Liver (tissue), 10 donors: ENCODE measurements around the gene UBE2R2. TPM values are rescaled to one million over a fixed set of nuclear protein-coding genes. Genes with fewer than 3 reads are reported as not detected.

Source experiments
- DNase-seq: peaks from one replicate; pipeline ENCODE4 v3.0.0-alpha.2; 2017; ENCODE audit warnings: low spot score
- H3K27ac ChIP-seq, 2 donors: one replicate each; pipeline ENCODE4 v1.7.0; 2013; ENCODE audit warnings: inconsistent platforms in 2 of 2, low read length in 2 of 2, control low read depth in 1 of 2, low read depth in 1 of 2, mild to moderate bottlenecking in 1 of 2
- H3K27me3 ChIP-seq, 4 donors: one replicate each; pipeline versions ENCODE4 v1.6.1 to v1.7.0; 2013; ENCODE audit warnings: low read length in 3 of 4, inconsistent platforms in 1 of 4, mild to moderate bottlenecking in 1 of 4, moderate library complexity in 1 of 4; ENCODE audit not compliant: control insufficient read depth in 4 of 4, insufficient read depth in 4 of 4
- H3K36me3 ChIP-seq, 4 donors: one replicate each; pipeline versions ENCODE4 v1.6.1 to v1.7.0; 2013; ENCODE audit warnings: low read length in 3 of 4, mild to moderate bottlenecking in 3 of 4, low read depth in 1 of 4, moderate library complexity in 1 of 4; ENCODE audit not compliant: control insufficient read depth in 4 of 4, insufficient read depth in 3 of 4
- H3K4me1 ChIP-seq, 4 donors: one replicate each; pipeline versions ENCODE4 v1.6.1 to v1.7.0; 2013; ENCODE audit warnings: low read length in 3 of 4, mild to moderate bottlenecking in 3 of 4, moderate library complexity in 1 of 4; ENCODE audit not compliant: control insufficient read depth in 4 of 4, insufficient read depth in 4 of 4
- H3K4me3 ChIP-seq, 3 donors: one replicate each; pipeline versions ENCODE4 v1.6.1 to v1.7.0; 2013; ENCODE audit warnings: low read length in 3 of 3, control low read depth in 1 of 3, low read depth in 1 of 3, mild to moderate bottlenecking in 1 of 3
- H3K9ac ChIP-seq, 2 donors: one replicate each; pipeline ENCODE4 v1.7.0; 2013; ENCODE audit warnings: low read length in 2 of 2, mild to moderate bottlenecking in 2 of 2, moderate library complexity in 2 of 2, control low read depth in 1 of 2, low read depth in 1 of 2
- H3K9me3 ChIP-seq, 4 donors: one replicate each; pipeline versions ENCODE4 v1.6.1 to v1.7.0; 2013; ENCODE audit warnings: low read length in 3 of 4; ENCODE audit not compliant: control insufficient read depth in 4 of 4
- EGR1 ChIP-seq, 2 donors: IDR thresholded peaks; 2 replicates each; pipeline ENCODE4 v1.6.1; 2016 to 2018; ENCODE audit warnings: antibody characterized with exemption in 2 of 2, low read depth in 2 of 2
- FOXA1 ChIP-seq: IDR thresholded peaks from 2 replicates; pipeline ENCODE4 v1.6.1; 2016; ENCODE audit warnings: antibody characterized with exemption
- FOXA2 ChIP-seq: IDR thresholded peaks from 2 replicates; pipeline ENCODE4 v1.6.1; 2016; ENCODE audit warnings: antibody characterized with exemption
- HNF4A ChIP-seq, 2 donors: conservative IDR thresholded peaks; 2 replicates each; pipeline ENCODE4 v1.6.1; 2016; ENCODE audit warnings: antibody characterized with exemption in 2 of 2, mild to moderate bottlenecking in 2 of 2
- HNF4G ChIP-seq: IDR thresholded peaks from 2 replicates; pipeline ENCODE4 v1.6.1; 2016; ENCODE audit warnings: antibody characterized with exemption
- JUND ChIP-seq, 2 donors: IDR thresholded peaks; 2 replicates each; pipeline ENCODE4 v1.6.1; 2016; ENCODE audit warnings: antibody characterized with exemption in 2 of 2
- NR2F2 ChIP-seq: IDR thresholded peaks from 2 replicates; pipeline ENCODE4 v1.6.1; 2016; ENCODE audit warnings: antibody characterized with exemption
- RAD21 ChIP-seq, 2 donors: IDR thresholded peaks; 2 replicates each; pipeline ENCODE4 v1.6.1; 2016; ENCODE audit warnings: antibody characterized with exemption in 2 of 2, mild to moderate bottlenecking in 2 of 2
- RXRA ChIP-seq, 2 donors: IDR thresholded peaks; 2 replicates each; pipeline ENCODE4 v1.6.1; 2017 to 2018; ENCODE audit warnings: antibody characterized with exemption in 2 of 2, mild to moderate bottlenecking in 1 of 2
- SP1 ChIP-seq: IDR thresholded peaks from 2 replicates; pipeline ENCODE4 v1.6.1; 2018; ENCODE audit warnings: antibody characterized with exemption, mild to moderate bottlenecking
- TAF1 ChIP-seq: conservative IDR thresholded peaks from 2 replicates; pipeline ENCODE4 v1.6.1; 2016; ENCODE audit warnings: antibody characterized with exemption, mild to moderate bottlenecking
- YY1 ChIP-seq: IDR thresholded peaks from 2 replicates; pipeline ENCODE4 v1.6.1; 2016; ENCODE audit warnings: antibody characterized with exemption, mild to moderate bottlenecking
- WGBS: extraction: QIAGEN DNeasy Blood & Tissue Kit; methylation state at CpG from one replicate; pipeline ENCODE4 v1.1.7; 2013; 5-methylcytosine and 5-hydroxymethylcytosine counted together
- polyA plus RNA-seq, 2 donors: library from polyadenylated mRNA; stranded (reverse) in 1 of 2; unstranded in 1 of 2; fragments of 200-250 nt in 1 of 2; fragments of >200 nt in 1 of 2; fragmentation: Nextera tagmentation in 1 of 2; extraction: Ambion mirVana in 1 of 2; gene quantifications; one replicate each; pipeline versions ENCODE4 v1.2.1 to v1.2.3, GENCODE V29; 2013 to 2015
- small RNA-seq: library from RNA; depleted of rRNA; stranded (forward); fragments of <200 nt; gene quantifications from one replicate; pipeline ENCODE3, GENCODE V24; 2014
- total RNA-seq, 2 donors: library from RNA; depleted of rRNA; stranded (reverse); fragments of >200 nt; gene quantifications; one replicate each; pipeline ENCODE4 v1.2.3, GENCODE V29; 2014
- TF ChIP-seq, protein P1 (sequence below): fragments of 150-350 bp; IDR thresholded peaks from 2 replicates; pipeline ENCODE4 v1.5.1; 2017; ENCODE audit warnings: improper control_type of control experiment, low read depth, low read length; ENCODE audit not compliant: missing input control
- TF ChIP-seq, protein P2 (sequence below): IDR thresholded peaks from 2 replicates; pipeline ENCODE4 v1.6.1; 2016; ENCODE audit warnings: antibody characterized with exemption
- TF ChIP-seq, protein P3 (sequence below): IDR thresholded peaks from 2 replicates; pipeline ENCODE4 v1.6.1; 2016; ENCODE audit warnings: antibody characterized with exemption, mild to moderate bottlenecking
- TF ChIP-seq, protein P4 (sequence below): IDR thresholded peaks from 2 replicates; pipeline ENCODE4 v1.6.1; 2016; ENCODE audit warnings: antibody characterized with exemption
- donor health status: healthy.
- donor health status: healthy.
- donor health status: healthy.
- donor health status: healthy.
- donor health status: healthy.

The UBE2R2 gene
- total and polyA plus RNA-seq, 4 donors: 10.8 to 15.0 (median 14.2) TPM

DNA sequence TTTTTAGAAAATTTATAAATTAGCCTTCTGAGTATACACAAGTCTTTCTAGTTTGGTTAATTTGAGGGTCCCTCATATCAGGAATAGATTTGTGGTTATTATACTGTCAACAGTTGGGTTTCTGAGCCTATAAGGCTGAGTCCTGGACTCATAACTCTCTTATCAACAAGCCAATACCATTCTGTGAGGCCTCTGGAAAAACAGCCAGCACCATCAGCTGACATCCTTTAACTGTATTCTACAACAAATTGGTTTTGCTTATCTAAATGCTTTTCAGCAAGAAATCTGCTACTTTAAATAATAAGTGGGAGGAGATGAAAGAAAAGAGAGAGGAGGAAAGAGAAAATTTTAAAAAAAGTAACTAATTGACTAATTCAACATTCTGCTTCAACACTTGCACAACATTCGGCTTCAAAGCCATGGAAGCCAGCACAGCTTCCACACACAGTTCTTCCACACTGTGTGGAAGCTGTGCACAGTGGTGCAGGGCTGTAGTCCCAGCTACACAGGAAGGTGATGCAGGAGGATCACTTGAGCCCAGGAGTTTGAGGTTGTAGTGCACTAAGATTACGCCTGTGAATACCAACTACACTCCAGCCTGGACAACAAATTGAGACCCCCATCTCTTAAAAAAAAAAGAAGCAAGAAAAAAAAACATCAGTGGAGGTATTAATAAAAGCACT is 147.3 kb downstream of the UBE2R2 start:
- H3K9ac ChIP-seq: no peak overlapping the region
- 97% methylated on average over 2 of the region's 2 CpGs for WGBS
- H3K4me3 ChIP-seq: no peak overlapping the region
- H3K9me3 ChIP-seq: no peaks in the 10 kb centered on the region
- H3K27ac ChIP-seq: no peak overlapping the region
- no peaks in the 10 kb centered on the region for H3K27me3 ChIP-seq
- peaks cover 0 to 5% (median 2%) of the 10 kb centered on the region in 4 donors for H3K4me1 ChIP-seq
- TF ChIP-seq FOXA1 (no peak), TAF1 (no peak), RAD21 (IDR thresholded peaks at IDR 0.05) (no peak), SP1 (no peak), RXRA (IDR thresholded peaks at IDR 0.05) (no peak), YY1 (no peak), EGR1 (IDR thresholded peaks at IDR 0.05; ENCODE audit: low read depth in 2 of 2) (no peak), NR2F2 (no peak), FOXA2 (no peak), HNF4G (no peak), JUND (IDR thresholded peaks at IDR 0.05) (no peak), HNF4A (conservative IDR thresholded peaks at IDR 0.05) (no peak)
- TF ChIP-seq, protein P1, sequence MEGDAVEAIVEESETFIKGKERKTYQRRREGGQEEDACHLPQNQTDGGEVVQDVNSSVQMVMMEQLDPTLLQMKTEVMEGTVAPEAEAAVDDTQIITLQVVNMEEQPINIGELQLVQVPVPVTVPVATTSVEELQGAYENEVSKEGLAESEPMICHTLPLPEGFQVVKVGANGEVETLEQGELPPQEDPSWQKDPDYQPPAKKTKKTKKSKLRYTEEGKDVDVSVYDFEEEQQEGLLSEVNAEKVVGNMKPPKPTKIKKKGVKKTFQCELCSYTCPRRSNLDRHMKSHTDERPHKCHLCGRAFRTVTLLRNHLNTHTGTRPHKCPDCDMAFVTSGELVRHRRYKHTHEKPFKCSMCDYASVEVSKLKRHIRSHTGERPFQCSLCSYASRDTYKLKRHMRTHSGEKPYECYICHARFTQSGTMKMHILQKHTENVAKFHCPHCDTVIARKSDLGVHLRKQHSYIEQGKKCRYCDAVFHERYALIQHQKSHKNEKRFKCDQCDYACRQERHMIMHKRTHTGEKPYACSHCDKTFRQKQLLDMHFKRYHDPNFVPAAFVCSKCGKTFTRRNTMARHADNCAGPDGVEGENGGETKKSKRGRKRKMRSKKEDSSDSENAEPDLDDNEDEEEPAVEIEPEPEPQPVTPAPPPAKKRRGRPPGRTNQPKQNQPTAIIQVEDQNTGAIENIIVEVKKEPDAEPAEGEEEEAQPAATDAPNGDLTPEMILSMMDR: no peak
- TF ChIP-seq, protein P2, sequence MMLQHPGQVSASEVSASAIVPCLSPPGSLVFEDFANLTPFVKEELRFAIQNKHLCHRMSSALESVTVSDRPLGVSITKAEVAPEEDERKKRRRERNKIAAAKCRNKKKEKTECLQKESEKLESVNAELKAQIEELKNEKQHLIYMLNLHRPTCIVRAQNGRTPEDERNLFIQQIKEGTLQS: no peak
- TF ChIP-seq, protein P3, sequence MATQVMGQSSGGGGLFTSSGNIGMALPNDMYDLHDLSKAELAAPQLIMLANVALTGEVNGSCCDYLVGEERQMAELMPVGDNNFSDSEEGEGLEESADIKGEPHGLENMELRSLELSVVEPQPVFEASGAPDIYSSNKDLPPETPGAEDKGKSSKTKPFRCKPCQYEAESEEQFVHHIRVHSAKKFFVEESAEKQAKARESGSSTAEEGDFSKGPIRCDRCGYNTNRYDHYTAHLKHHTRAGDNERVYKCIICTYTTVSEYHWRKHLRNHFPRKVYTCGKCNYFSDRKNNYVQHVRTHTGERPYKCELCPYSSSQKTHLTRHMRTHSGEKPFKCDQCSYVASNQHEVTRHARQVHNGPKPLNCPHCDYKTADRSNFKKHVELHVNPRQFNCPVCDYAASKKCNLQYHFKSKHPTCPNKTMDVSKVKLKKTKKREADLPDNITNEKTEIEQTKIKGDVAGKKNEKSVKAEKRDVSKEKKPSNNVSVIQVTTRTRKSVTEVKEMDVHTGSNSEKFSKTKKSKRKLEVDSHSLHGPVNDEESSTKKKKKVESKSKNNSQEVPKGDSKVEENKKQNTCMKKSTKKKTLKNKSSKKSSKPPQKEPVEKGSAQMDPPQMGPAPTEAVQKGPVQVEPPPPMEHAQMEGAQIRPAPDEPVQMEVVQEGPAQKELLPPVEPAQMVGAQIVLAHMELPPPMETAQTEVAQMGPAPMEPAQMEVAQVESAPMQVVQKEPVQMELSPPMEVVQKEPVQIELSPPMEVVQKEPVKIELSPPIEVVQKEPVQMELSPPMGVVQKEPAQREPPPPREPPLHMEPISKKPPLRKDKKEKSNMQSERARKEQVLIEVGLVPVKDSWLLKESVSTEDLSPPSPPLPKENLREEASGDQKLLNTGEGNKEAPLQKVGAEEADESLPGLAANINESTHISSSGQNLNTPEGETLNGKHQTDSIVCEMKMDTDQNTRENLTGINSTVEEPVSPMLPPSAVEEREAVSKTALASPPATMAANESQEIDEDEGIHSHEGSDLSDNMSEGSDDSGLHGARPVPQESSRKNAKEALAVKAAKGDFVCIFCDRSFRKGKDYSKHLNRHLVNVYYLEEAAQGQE: no peak
- TF ChIP-seq, protein P4, sequence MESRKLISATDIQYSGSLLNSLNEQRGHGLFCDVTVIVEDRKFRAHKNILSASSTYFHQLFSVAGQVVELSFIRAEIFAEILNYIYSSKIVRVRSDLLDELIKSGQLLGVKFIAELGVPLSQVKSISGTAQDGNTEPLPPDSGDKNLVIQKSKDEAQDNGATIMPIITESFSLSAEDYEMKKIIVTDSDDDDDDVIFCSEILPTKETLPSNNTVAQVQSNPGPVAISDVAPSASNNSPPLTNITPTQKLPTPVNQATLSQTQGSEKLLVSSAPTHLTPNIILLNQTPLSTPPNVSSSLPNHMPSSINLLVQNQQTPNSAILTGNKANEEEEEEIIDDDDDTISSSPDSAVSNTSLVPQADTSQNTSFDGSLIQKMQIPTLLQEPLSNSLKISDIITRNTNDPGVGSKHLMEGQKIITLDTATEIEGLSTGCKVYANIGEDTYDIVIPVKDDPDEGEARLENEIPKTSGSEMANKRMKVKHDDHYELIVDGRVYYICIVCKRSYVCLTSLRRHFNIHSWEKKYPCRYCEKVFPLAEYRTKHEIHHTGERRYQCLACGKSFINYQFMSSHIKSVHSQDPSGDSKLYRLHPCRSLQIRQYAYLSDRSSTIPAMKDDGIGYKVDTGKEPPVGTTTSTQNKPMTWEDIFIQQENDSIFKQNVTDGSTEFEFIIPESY: no peak
- peaks cover 0 to 6% (median 2%) of the 10 kb centered on the region in 4 donors for H3K36me3 ChIP-seq
- no peak for DNase-seq

Small RNAs within 50 kb of the gene (small RNA-seq; reads per million reads assigned to genes)
- gene RF00019 (not detected), gene RNU4ATAC11P (not detected), gene SNORD121A (46.0 reads per million, percentile 97 among the genes with 10 or more reads in this experiment), gene SNORD121B (not detected)

Other genes with a start within 250 kb of the UBE2R2 start
- gene PRSS3, start 21.6 kb upstream of the UBE2R2 start, total RNA-seq: 1 to 10 TPM in 1 of 2 donors, under 1 TPM in 1; 0.25 to 1.9 TPM
- gene PRSS3, start 21.6 kb upstream of the UBE2R2 start, polyA plus RNA-seq: 1 to 10 TPM; 4.1 to 8.7 TPM
- 10 to 100 TPM; 11.1 to 12.6 TPM for gene UBAP2, start 231.7 kb downstream of the UBE2R2 start, total RNA-seq
- 1 to 10 TPM; 5.4 TPM for gene UBAP2, start 231.7 kb downstream of the UBE2R2 start, polyA plus RNA-seq